Activated CD4-positive, alpha-beta T cell treated with anti-CD3 and anti-CD28 coated beads, Interleukin-2, amount 50 U/mL, for 24 hours (primary cell): ENCODE data around the gene EXOC6B.

Experiments used
- DNase-seq, 2 donors: peaks; one replicate each; pipeline ENCODE4 v3.0.0-alpha.2; 2020; ENCODE audit warnings: low read depth in 1 of 2, low spot score in 1 of 2

Gene EXOC6B

DNA sequence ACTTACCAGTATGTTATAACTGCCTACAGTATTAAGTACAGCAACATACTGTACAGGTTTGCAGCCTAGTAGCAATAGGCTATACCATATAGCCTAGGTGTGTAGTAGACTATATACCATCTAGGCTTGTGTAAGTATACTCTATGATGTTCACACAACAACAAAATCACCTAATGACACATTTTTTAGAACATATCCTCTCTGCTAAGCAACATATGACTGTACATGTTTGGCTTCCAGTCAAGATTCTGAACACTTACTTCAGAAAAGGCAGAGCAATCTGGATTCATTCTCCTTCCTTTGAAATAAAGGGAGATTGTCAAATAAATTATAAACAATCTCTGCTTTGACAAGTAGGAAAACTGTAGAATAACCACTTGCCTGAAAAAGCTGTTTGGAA is 81.8 kb downstream of the EXOC6B start:
- DNase-seq, result no peak

GRCh38 chr2:72743481-72743880 is 82.4 kb downstream of the EXOC6B start:
- no peak for DNase-seq

- DNase-seq, result no peak
These were observed 87.7 kb downstream of the EXOC6B start for GRCh38 chr2:72738096-72738495.

- no peak for DNase-seq
These were observed 91.4 kb downstream of the EXOC6B start for GRCh38 chr2:72734432-72734831.

DNA sequence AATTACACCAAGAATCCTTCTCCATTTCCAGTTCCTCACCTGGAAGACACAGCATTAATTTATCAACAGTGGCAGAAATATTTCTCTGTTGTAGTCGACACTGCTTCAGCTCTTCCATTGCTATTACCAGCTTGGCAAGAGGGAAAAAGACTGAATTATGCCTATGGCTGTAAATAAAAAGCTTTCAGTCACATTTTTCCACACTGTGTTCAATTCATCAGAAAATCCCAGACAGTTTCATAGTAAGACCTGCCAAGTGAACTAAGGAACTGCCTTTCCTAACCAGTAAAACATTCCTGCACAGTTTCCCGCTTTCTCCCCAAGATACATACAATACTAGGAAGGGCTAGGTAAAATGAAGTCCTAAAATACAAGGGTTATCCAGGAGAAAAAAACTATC is 94.7 kb downstream of the EXOC6B start:
- no peak for DNase-seq

GRCh38 chr2:72727356-72727755 is 98.5 kb downstream of the EXOC6B start:
- no peak for DNase-seq

DNA sequence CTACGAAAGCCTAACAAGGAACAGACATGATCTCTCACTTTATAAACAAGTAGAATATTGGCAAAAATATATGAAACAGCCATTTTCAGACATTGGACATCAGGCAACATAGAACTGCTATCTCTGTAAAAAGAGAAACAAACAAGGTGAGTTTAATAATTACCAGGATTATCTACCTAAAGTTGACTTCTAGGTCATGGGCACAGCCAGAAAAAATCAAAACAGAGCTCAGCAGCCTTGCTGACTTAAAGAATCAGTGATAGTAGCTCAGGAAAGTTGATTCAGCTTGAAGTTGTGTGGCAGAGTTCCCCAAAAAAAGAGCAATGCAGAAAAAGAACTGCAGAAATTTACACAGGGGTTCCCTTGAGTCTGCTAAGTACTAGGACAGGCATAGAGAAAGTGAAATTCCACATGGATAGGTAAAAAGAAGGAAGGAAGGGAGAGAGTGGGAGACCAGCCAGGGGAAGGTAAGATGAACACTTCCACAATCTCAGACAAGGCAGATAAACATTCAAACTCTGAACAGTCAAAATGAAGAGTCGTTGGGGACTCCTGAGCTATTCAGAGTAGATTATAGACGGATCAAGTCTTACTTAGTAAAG is 102.0 kb downstream of the EXOC6B start:
- no peak for DNase-seq

GRCh38 chr2:72722492-72723070 is 103.3 kb downstream of the EXOC6B start:
- DNase-seq, result no peak

- no peak for DNase-seq
These were observed 106.4 kb downstream of the EXOC6B start for GRCh38 chr2:72719416-72719815.

GRCh38 chr2:72718876-72719275 is 107.0 kb downstream of the EXOC6B start:
- no peak for DNase-seq

DNA sequence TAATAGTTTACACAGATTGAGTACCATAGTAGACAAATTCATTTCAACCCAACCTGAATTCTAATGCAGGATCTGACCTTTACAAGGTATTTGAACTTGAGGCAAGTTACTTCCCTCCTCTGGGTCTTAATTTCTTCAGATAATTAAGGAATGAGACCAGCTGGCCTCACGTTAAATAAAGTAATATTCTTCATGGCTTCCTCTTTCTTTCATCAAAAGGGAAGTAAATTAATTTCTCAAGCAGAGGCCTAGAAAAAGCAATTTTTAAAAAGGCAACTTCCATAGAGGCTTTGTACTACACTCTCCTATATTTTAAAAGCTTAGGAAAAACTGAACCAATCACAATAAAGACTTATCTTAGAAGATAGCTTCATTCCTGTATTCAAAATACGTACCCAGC is 109.2 kb downstream of the EXOC6B start:
- no peak for DNase-seq

- no peak for DNase-seq
These were observed 112.0 kb downstream of the EXOC6B start for GRCh38 chr2:72713857-72714256.

- DNase-seq, result no peak
These were observed 112.9 kb downstream of the EXOC6B start for GRCh38 chr2:72712977-72713376.

GRCh38 chr2:72712304-72712703 is 113.5 kb downstream of the EXOC6B start:
- DNase-seq, result no peak

DNA sequence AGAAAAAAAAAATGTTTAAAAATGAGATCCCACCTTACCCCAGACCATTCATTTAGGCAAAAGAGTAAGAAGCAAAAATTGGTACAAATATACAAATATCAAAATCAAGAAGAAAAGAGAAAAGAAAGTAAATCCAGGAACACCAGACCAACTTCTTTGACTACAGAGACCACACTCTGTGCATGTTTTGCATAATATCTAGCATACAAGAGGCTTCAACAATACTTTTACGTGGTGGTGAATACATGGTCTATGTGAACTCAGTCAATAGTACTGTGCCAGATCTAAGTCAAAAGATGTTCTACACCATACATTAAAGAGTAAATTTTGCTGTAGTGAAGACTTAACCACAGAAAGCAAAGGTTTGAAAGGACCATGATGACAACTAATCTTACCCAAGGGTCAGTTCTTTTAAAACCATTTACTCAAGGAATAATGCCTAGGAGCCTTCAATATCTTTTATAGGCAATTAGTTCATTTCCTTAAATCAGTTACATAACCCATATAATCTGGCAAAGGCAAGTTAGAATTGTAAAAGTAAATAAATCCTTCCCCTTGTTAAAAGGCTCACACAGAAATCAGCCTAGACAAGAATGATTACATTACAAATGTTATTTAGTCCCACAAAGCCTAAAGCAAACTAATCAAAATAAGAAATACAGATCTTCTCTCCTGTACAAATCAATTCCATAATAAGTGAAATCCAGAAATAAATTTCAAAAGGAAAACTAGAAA is 115.2 kb downstream of the EXOC6B start:
- DNase-seq, result no peak

DNA sequence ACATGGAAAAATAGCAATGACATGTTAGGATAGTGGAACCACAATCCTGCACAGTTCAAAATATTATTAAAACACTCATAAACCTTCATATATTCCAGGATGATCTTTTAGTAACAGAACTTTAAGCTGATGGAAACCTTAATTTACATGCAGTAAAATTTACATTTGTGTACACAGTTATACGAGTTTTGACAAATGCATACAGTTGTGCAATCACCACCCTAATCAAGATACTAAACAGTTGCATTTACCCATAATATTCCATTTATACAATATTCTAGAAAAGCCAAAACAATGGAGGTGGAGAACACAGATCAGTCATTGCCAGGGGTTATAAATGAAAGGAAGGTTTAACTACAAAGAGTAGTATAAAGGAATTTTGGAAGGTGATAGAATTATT is 117.6 kb downstream of the EXOC6B start:
- no peak for DNase-seq

DNA sequence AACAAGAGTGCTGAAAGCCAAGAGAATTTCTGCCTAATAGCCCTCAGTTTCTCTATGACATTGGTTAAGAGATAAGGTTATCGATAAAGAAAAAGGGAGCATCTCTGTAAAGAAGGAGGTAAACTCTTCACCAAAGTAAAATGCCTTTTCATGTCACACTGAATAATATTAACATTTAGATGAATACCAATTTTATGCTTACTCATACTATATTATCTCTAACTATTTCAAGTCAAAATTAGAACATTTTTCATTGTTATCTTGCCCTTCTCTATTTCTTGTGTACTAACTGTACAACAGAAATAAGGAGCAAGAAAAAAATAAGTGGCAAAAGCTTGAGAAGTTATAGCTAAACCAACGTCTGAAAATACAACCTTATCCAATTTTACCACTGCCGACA is 127.5 kb downstream of the EXOC6B start:
- no peak for DNase-seq

DNA sequence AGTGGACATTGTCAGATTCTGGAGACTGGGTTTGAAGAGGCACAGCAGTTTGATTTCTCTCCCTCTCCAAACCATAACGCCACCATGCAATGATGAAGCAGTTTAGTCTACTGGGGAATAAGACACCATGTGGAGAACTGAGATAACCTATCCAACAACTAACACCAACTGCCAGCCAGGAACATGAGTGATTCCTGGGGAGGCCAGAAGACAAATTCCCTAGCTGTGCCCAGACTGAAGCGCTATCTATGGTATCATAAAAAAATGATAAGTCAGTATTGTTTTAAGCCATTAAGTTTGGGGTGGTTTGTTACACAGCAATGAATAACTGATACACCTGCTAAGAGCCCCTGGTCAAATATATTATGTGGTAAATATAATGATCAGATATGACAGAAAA is 129.3 kb downstream of the EXOC6B start:
- no peak for DNase-seq

GRCh38 chr2:72695676-72696075 is 130.2 kb downstream of the EXOC6B start:
- DNase-seq, result no peak

- DNase-seq, result no peak
These were observed 130.9 kb downstream of the EXOC6B start for GRCh38 chr2:72694715-72695496.

- DNase-seq, result no peak
These were observed 136.1 kb downstream of the EXOC6B start for GRCh38 chr2:72689579-72690195.
